Raji (cell line): ENCODE measurements around the gene CYP2R1.

Source experiments
- POLR2A ChIP-seq: IDR thresholded peaks from 2 replicates; pipeline ENCODE4 v1.6.1; 2011; ENCODE audit warnings: low read depth, low read length, control low read depth; ENCODE audit not compliant: insufficient read depth

The CYP2R1 gene

GRCh38 chr11:14861680-14862079, 30.4 kb downstream of the CYP2R1 start:
- no peak for TF ChIP-seq POLR2A

GRCh38 chr11:14860511-14860910, 31.5 kb downstream of the CYP2R1 start:
- TF ChIP-seq POLR2A, result no peak

- no peak for TF ChIP-seq POLR2A
These were observed 33.6 kb downstream of the CYP2R1 start for GRCh38 chr11:14858404-14858803.

- no peak for TF ChIP-seq POLR2A
These were observed 34.4 kb downstream of the CYP2R1 start for GRCh38 chr11:14857621-14858020.

GRCh38 chr11:14855890-14856289, 36.1 kb downstream of the CYP2R1 start:
- TF ChIP-seq POLR2A, result no peak

- TF ChIP-seq POLR2A, result no peak
These were observed 38.0 kb downstream of the CYP2R1 start for GRCh38 chr11:14854057-14854456.

- no peak for TF ChIP-seq POLR2A
These were observed 39.4 kb downstream of the CYP2R1 start for GRCh38 chr11:14852571-14853177.

- TF ChIP-seq POLR2A, result no peak
These were observed 50.0 kb downstream of the CYP2R1 start for GRCh38 chr11:14842002-14842401.

- TF ChIP-seq POLR2A, result no peak
These were observed 56.2 kb downstream of the CYP2R1 start for GRCh38 chr11:14835496-14836492.
